CD4-positive, alpha-beta T cell (primary cell): ENCODE results near the gene FBXL3. TPM values are rescaled to one million over a fixed set of nuclear protein-coding genes. Genes with fewer than 3 reads are reported as not detected.

Experiments
- ATAC-seq: fragments of 200-7000 bp; cut with Tn5 transposase; one replicate; pipeline ENCODE4 v1.10.0; 2022; ENCODE audit warnings: mild to moderate bottlenecking; ENCODE audit not compliant: poor library complexity
- CTCF ChIA-PET: fragments of 350-600 bp; sonication (Branson Sonifier 250); formaldehyde crosslinking; loops from one replicate; lab custom pipeline; 2021; ENCODE audit warnings: antibody characterized with exemption, inconsistent platforms; lab: Charles Lee
- POLR2A ChIA-PET: fragments of 350-600 bp; sonication (Branson Sonifier 250); formaldehyde crosslinking; loops from one replicate; lab custom pipeline; 2021; ENCODE audit warnings: antibody characterized with exemption, inconsistent platforms; lab: Charles Lee
- DNase-seq, 14 experiments: peaks; one replicate each; pipeline ENCODE4 v3.0.0-alpha.2; 2013 to 2020; ENCODE audit warnings: mixed read lengths in 2 of 14
- H3K27ac ChIP-seq, 2 donors: one replicate each; pipeline versions ENCODE4 v1.5.1 to v1.7.0; 2013; ENCODE audit warnings: low read length in 2 of 2, low read depth in 1 of 2, mild to moderate bottlenecking in 1 of 2
- H3K27me3 ChIP-seq, 2 experiments: 1 replicate in 1 of 2; 2 replicates in 1 of 2; pipeline versions ENCODE4 v1.6.1 to v1.7.0; 2013; ENCODE audit warnings: low read length in 2 of 2, control low read depth in 1 of 2, mild to moderate bottlenecking in 1 of 2, moderate library complexity in 1 of 2; ENCODE audit not compliant: insufficient read depth in 2 of 2, control insufficient read depth in 1 of 2
- H3K36me3 ChIP-seq: one replicate; pipeline ENCODE4 v1.6.1; 2013; ENCODE audit warnings: low read length, control low read depth; ENCODE audit not compliant: insufficient read depth
- H3K4me1 ChIP-seq: one replicate; pipeline ENCODE4 v1.6.1; 2013; ENCODE audit warnings: low read length, control low read depth; ENCODE audit not compliant: insufficient read depth
- H3K4me3 ChIP-seq: one replicate; pipeline ENCODE4 v1.5.1; 2013; ENCODE audit warnings: mild to moderate bottlenecking, low read length, moderate library complexity
- H3K9me3 ChIP-seq, 2 experiments: 1 replicate in 1 of 2; 2 replicates in 1 of 2; pipeline versions ENCODE4 v1.6.1 to v1.7.0; 2013; ENCODE audit warnings: low read length in 2 of 2, mild to moderate bottlenecking in 2 of 2, control low read depth in 1 of 2, moderate library complexity in 1 of 2; ENCODE audit not compliant: control insufficient read depth in 1 of 2, insufficient read depth in 1 of 2
- H3K27ac Mint-ChIP-seq: one replicate; pipeline ENCODE4 v1.8.0; 2020; ENCODE audit warnings: mixed read lengths
- H3K27me3 Mint-ChIP-seq: one replicate; pipeline ENCODE4 v1.8.0; 2021; ENCODE audit warnings: mixed read lengths
- H3K36me3 Mint-ChIP-seq: one replicate; pipeline ENCODE4 v1.8.0; 2021; ENCODE audit warnings: low read depth, mixed read lengths
- H3K4me1 Mint-ChIP-seq: one replicate; pipeline ENCODE4 v1.8.0; 2021; ENCODE audit warnings: low read depth, mixed read lengths
- H3K4me3 Mint-ChIP-seq: one replicate; pipeline ENCODE4 v1.8.0; 2020; ENCODE audit warnings: mild to moderate bottlenecking, mixed read lengths
- H3K9me3 Mint-ChIP-seq: one replicate; pipeline ENCODE4 v1.8.0; 2020; ENCODE audit warnings: mixed read lengths
- intact Hi-C, 2 experiments: fragments of 100-400 bp; cut with DNase I in 1 of 2; cut with micrococcal nuclease in 1 of 2; formaldehyde crosslinking; loops; one replicate each; pipeline versions ENCODE4 v1.15.1 to v1.9.0; 2023 to 2025; cut with DNase I, micrococcal nuclease
- total RNA-seq, 174 experiments: library from RNA in 2 of 174; stranded (reverse) in 2 of 174; gene quantifications; one replicate each; pipeline ENCODE4 v1.2.3 and lab custom pipeline; 2021 to 2026
- TF ChIP-seq, protein P1 (sequence below): fragments of 200-600 bp; IDR thresholded peaks from one replicate; pipeline ENCODE4 v1.8.0; 2022; ENCODE audit warnings: antibody characterized with exemption, mild to moderate bottlenecking

The FBXL3 gene
- total RNA-seq, 2 experiments from 2014 or later, result 88.7 to 90.4 TPM

DNA sequence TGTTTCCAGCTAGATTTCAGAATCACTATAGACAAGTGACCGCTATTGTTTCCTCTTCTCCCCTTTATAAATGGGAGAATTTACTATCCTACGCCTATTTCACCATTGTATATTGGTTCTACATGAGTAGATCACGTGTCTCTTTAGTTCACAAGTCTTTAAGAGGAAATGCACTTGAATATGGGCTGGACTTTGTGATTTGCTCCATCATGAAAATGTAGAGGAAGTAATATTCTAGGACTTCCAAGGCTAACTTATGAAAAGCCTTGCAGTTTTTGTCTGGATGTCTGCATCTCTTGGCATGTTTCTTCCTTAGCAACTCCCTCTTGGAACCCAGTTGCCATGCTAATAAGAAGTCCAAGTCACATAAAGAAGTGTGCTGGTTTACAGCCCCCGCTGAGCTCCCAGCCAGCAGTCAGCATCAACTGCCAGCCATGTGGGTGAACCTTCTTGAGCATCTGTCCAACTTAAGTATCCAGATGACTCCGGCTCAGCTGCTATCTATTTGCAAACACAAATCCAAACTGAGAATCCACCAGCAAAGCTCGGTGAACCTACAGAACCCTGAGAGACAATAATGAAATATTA is 4.8 kb upstream of the FBXL3 start:
- Mint-ChIP-seq H3K27ac (no peak overlapping the region), H3K9me3 (no peaks in the 10 kb centered on the region), H3K36me3 (peaks cover 8% of the 10 kb centered on the region), H3K27me3 (no peaks in the 10 kb centered on the region), H3K4me1 (peaks cover 17% of the 10 kb centered on the region), H3K4me3 (no peak overlapping the region)
- Histone ChIP-seq H3K4me3 (no peak overlapping the region), H3K27me3 (no peaks in the 10 kb centered on the region), H3K4me1 (peaks cover 5% of the 10 kb centered on the region), H3K36me3 (no peaks in the 10 kb centered on the region), H3K27ac (no peak overlapping the region), H3K9me3 (no peaks in the 10 kb centered on the region)
- TF ChIP-seq, protein P1, sequence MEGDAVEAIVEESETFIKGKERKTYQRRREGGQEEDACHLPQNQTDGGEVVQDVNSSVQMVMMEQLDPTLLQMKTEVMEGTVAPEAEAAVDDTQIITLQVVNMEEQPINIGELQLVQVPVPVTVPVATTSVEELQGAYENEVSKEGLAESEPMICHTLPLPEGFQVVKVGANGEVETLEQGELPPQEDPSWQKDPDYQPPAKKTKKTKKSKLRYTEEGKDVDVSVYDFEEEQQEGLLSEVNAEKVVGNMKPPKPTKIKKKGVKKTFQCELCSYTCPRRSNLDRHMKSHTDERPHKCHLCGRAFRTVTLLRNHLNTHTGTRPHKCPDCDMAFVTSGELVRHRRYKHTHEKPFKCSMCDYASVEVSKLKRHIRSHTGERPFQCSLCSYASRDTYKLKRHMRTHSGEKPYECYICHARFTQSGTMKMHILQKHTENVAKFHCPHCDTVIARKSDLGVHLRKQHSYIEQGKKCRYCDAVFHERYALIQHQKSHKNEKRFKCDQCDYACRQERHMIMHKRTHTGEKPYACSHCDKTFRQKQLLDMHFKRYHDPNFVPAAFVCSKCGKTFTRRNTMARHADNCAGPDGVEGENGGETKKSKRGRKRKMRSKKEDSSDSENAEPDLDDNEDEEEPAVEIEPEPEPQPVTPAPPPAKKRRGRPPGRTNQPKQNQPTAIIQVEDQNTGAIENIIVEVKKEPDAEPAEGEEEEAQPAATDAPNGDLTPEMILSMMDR, result no peak
- intact Hi-C loops, result no loop called here
- DNase-seq (no peak), ATAC-seq (no peak)
- CTCF ChIA-PET, result interaction anchor here (1.0 kb wide), 1 partner anchor 52 kb away, joined by 3 read pairs; no protein-coding TSS in a partner anchor
- POLR2A ChIA-PET, result no interaction called here

DNA sequence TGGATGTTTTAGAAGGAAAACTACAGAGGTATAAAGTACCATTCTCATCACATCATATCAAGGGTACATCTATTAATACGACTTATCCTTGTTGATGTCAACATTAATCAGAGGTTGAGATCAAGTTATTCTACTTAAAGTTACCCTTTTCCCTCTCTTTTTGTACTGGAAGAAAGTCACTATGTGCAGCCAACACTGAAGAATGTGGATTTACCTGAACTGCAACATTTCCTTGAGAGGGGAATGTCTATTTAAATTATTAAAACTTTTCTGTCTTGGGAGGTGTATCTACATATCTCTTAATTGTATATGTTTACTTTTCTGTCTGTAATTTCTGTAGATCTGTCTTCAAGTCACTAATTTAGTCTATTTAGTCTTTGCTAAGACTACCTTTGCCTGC is 2.5 kb upstream of the FBXL3 start:
- no peaks in the 10 kb centered on the region for H3K27me3 ChIP-seq
- peaks cover 4% of the 10 kb centered on the region for H3K36me3 ChIP-seq
- H3K27ac ChIP-seq, result no peak overlapping the region
- H3K9me3 Mint-ChIP-seq, result no peaks in the 10 kb centered on the region
- H3K27ac Mint-ChIP-seq, result no peak overlapping the region
- H3K4me3 ChIP-seq, result no peak overlapping the region
- peaks cover 16% of the 10 kb centered on the region for H3K4me1 ChIP-seq
- H3K9me3 ChIP-seq, result no peaks in the 10 kb centered on the region
- ChIA-PET POLR2A (no interaction called here), CTCF (no interaction called here)
- H3K4me3 Mint-ChIP-seq, result no peak overlapping the region
- intact Hi-C loops, result loop anchor here (5.0 to 10.0 kb wide), 5 partner anchors 137 to 1485 kb away; partner anchors contain the start of genes MYCBP2 (in 2 of the 2), SLAIN1 (in 2 of the 2) and UCHL3 (in 1 of the 2)
- H3K36me3 Mint-ChIP-seq, result peaks cover 25% of the 10 kb centered on the region
- ATAC-seq (no peak), DNase-seq (no peak)
- peaks cover 36% of the 10 kb centered on the region for H3K4me1 Mint-ChIP-seq
- TF ChIP-seq, protein P1, result no peak
- no peaks in the 10 kb centered on the region for H3K27me3 Mint-ChIP-seq

DNA sequence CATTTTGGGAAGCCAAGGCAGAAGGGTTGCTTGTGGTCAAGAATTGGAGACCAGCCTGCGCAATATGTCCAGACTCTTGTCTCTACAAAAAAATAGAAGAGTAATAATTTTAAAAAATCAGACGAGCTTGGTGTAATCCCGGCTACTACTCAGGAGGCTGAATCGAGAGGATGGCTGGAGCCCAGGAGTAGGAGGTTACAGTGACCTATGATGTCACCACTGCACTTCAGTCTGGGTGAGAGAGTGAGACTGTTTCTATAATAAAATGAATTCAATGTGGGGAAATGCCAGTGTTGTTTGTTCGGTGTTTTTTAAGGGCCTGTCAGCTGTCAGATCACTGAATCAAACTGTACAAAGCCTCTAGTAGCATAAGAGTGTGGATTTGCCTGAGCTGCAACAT is 1.2 kb upstream of the FBXL3 start:
- Histone ChIP-seq H3K36me3 (peaks cover 9% of the 10 kb centered on the region), H3K4me3 (no peak overlapping the region), H3K4me1 (peaks cover 20% of the 10 kb centered on the region), H3K9me3 (no peaks in the 10 kb centered on the region), H3K27me3 (no peaks in the 10 kb centered on the region), H3K27ac (no peak overlapping the region)
- DNase-seq (no peak), ATAC-seq (no peak)
- Mint-ChIP-seq H3K4me1 (peaks cover 49% of the 10 kb centered on the region), H3K27me3 (no peaks in the 10 kb centered on the region), H3K9me3 (no peaks in the 10 kb centered on the region), H3K27ac (peak overlapping the region; percentile 93), H3K36me3 (peaks cover 36% of the 10 kb centered on the region), H3K4me3 (peak overlapping the region; percentile 96)
- POLR2A ChIA-PET, result interaction anchor here (2.3 to 5.3 kb wide), 6 partner anchors 12 to 301 kb away, joined by 21 to 211 read pairs (median 26); partner anchors contain the start of gene CLN5
- TF ChIP-seq, protein P1, result no peak
- CTCF ChIA-PET, result interaction anchor here (1.0 kb wide), 1 partner anchor 28 kb away, joined by 3 read pairs; no protein-coding TSS in a partner anchor
- intact Hi-C loops, result loop anchor here (5.0 to 10.0 kb wide), 5 partner anchors 136 to 1483 kb away; partner anchors contain the start of genes MYCBP2 (in 2 of the 2), SLAIN1 (in 2 of the 2) and UCHL3 (in 1 of the 2)
